Lung (tissue), 12 donors: ENCODE measurements around the gene VPS16. TPM values are rescaled to one million over a fixed set of nuclear protein-coding genes. Genes with fewer than 3 reads are reported as not detected.

Source experiments
- ATAC-seq: fragments of 200-7000 bp; cut with Tn5 transposase; one replicate; pipeline ENCODE4 v1.9.1; 2020; ENCODE audit warnings: moderate number of reproducible peaks; ENCODE audit not compliant: insufficient read depth, low FRiP score
- DNase-seq, 3 donors: peaks; one replicate each; pipeline ENCODE4 v3.0.0-alpha.2; 2013 to 2017
- H3K27ac ChIP-seq, 2 donors: one replicate each; pipeline ENCODE4 v1.5.1; 2013; ENCODE audit warnings: mild to moderate bottlenecking in 2 of 2, moderate library complexity in 2 of 2, control low read depth in 1 of 2, inconsistent platforms in 1 of 2, low read depth in 1 of 2, low read length in 1 of 2
- H3K27me3 ChIP-seq, 3 donors: one replicate each; pipeline ENCODE4 v1.5.1; 2013; ENCODE audit warnings: low read length in 2 of 3; ENCODE audit not compliant: control insufficient read depth in 3 of 3, insufficient read depth in 3 of 3
- H3K36me3 ChIP-seq, 4 donors: one replicate each; pipeline ENCODE4 v1.5.1; 2013; ENCODE audit warnings: low read length in 4 of 4, mild to moderate bottlenecking in 1 of 4, moderate library complexity in 1 of 4; ENCODE audit not compliant: control insufficient read depth in 4 of 4, insufficient read depth in 4 of 4
- H3K4me1 ChIP-seq, 5 donors: one replicate each; pipeline ENCODE4 v1.5.1; 2013; ENCODE audit warnings: low read length in 5 of 5, mild to moderate bottlenecking in 2 of 5, moderate library complexity in 1 of 5; ENCODE audit not compliant: control insufficient read depth in 5 of 5, insufficient read depth in 5 of 5
- H3K4me3 ChIP-seq: one replicate; pipeline ENCODE4 v1.5.1; 2013; ENCODE audit warnings: mild to moderate bottlenecking, control low read depth, moderate library complexity
- H3K9ac ChIP-seq, 2 donors: one replicate each; pipeline ENCODE4 v1.5.1; 2013; ENCODE audit warnings: low read length in 2 of 2, control low read depth in 1 of 2; ENCODE audit not compliant: insufficient read depth in 1 of 2
- H3K9me3 ChIP-seq, 4 donors: one replicate each; pipeline ENCODE4 v1.5.1; 2013; ENCODE audit warnings: low read length in 3 of 4, mild to moderate bottlenecking in 1 of 4, moderate library complexity in 1 of 4; ENCODE audit not compliant: control insufficient read depth in 4 of 4, insufficient read depth in 3 of 4
- CTCF ChIP-seq: IDR thresholded peaks from 2 replicates; pipeline ENCODE4 v1.5.1; 2012; ENCODE audit warnings: mild to moderate bottlenecking; ENCODE audit errors: control extremely low read depth, extremely low read depth
- WGBS, 2 donors: extraction: QIAGEN DNeasy Blood & Tissue Kit; methylation state at CpG; one replicate each; pipeline ENCODE4 v1.1.7; 2013; 5-methylcytosine and 5-hydroxymethylcytosine counted together
- polyA plus RNA-seq, 2 donors: library from polyadenylated mRNA; stranded (reverse); fragments of 200-250 nt; gene quantifications; one replicate each; pipeline ENCODE4 v1.2.1, GENCODE V29; 2013
- total RNA-seq, 2 donors: library from RNA; depleted of rRNA in 1 of 2; stranded (reverse); fragments of >200 nt in 1 of 2; gene quantifications; one replicate each; pipeline ENCODE4 v1.2.1, GENCODE V29; 2014 to 2021
- donor health status: control.
- donor health status: control.
- donor health status: Bipolar disorder and iron deficiency.
- donor health status: healthy.
- donor health status: DM: yes; HTN: yes; CAD: no.

VPS16 gene
- total and polyA plus RNA-seq, 4 donors = 26.1 to 53.4 (median 42.5) TPM

DNA sequence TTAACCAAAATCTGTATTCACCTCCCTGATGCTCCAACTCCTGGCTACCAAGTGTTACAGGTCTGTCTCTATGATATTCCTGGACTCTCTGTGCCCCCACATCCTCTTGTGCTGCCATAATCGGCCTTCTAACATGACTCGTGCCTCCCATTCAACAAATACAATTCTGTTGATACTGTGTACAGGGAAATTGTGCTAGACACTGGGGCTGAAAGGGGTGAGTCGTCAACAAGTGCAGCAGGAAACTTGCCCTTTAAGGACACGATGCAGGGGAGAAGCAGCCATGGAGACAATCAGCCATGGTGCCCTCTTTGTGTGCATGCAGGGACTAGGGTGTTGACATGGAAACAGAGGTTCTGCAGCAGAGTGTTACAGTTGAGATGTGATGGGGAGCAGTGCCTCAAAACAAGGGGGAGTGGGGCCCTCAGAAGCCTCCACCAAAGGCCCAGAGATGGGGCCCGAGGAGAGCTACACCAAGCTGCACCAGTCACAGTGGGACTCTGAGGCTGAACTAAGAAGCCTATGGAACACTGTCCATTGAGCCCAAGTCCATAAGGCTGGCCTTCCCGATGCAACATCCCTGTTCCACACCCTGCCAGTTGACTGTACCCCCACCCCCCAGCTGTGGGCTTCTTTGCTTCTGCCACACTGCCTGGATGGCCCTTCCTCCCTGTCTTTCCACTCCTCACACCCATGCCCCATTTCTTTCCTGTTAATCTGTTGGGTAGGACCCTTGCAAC lies 3.2 kb upstream of the VPS16 start:
- peaks cover 0 to 10% (median 6%) of the 10 kb centered on the region in 4 donors for H3K36me3 ChIP-seq
- ATAC-seq (no peak), DNase-seq (no peak)
- no peak overlapping the region for H3K27ac ChIP-seq
- 86 to 88% methylated on average over 6 of the region's 6 CpGs for WGBS, 2 donors
- H3K9me3 ChIP-seq = no peaks in the 10 kb centered on the region
- peaks cover 2 to 16% (median 6%) of the 10 kb centered on the region in 5 donors for H3K4me1 ChIP-seq
- TF ChIP-seq CTCF = no peak
- no peaks in the 10 kb centered on the region for H3K27me3 ChIP-seq
- no peak overlapping the region for H3K9ac ChIP-seq
- no peak overlapping the region for H3K4me3 ChIP-seq

DNA sequence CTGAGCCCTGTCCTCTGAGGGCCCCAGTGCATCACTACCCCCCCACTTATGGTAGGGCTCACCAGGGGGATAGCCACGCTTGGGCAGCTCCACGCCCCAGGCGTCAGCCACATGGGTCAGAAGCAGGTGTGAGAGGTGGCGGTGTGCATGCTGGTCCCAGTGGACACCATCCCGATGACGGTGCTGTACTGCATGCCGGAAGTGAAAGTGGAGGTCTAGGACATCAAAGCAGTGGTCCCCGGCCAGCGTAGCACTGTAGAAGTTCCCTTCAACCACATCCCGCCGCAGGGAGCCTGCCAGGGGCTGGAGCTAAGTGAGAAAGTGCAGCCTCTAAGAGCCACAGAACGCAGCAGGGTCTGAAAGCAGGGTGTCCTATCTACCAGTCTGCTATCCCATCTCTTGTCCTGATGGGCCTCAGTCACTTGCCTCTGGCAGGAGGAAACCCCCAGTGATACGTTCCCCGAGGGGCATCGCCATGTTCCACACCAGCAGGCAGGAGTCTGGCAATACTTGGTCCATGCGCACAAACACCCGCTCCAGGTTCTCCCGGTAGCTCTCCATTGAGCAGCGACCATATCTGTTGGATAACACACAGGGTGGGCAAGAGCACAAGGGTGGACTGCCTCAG lies 2.3 kb upstream of the VPS16 start:
- 97 to 98% methylated on average over 19 of the region's 19 CpGs for WGBS, 2 donors
- peaks cover 2 to 16% (median 6%) of the 10 kb centered on the region in 5 donors for H3K4me1 ChIP-seq
- H3K4me3 ChIP-seq = no peak overlapping the region
- H3K9me3 ChIP-seq = no peaks in the 10 kb centered on the region
- H3K27ac ChIP-seq = no peak overlapping the region
- H3K9ac ChIP-seq = no peak overlapping the region
- ATAC-seq = no peak
- no peaks in the 10 kb centered on the region for H3K27me3 ChIP-seq
- peaks cover 0 to 10% (median 6%) of the 10 kb centered on the region in 4 donors for H3K36me3 ChIP-seq
- DNase-seq = no peak
- no peak for TF ChIP-seq CTCF

DNA sequence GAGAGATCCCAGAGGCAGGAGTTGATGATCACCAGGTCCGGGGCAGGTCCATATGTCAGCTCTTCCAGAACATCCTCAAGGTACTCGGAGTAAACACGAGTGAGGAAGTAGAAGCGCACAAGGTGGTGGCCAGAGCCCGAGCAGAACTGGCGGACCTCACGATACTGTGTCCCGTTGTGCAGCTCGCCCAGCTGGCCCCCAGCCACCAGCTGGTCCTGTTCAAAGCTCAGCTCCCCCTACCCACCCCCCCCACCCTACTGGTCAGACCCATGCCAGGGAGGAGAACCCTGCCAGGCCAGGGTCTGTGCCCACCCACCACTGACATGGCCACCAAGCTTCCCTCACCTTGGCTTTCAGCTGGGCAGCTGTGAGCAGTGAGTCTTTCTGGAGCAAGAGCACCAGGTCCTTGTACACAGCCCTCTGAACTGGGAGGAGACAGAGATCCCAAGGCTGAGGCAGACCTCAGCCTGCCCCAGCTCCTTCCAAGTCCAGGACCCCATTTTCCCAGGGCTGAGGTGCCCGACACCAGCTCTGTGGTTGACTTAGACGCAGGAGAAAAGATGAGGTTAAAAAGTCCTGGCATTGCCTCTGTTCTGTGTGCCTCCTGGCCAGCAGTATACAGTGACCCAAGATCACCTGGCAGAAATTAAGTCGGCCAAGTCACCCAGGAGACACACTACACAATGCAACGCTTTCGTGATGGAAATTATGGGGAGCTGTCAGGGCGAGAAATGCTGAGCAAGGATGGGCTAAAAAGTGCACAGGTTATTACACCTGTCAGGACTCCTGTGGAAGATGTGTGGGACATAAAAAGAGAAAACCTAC lies 1.5 kb upstream of the VPS16 start:
- H3K4me1 ChIP-seq = peaks cover 2 to 16% (median 6%) of the 10 kb centered on the region in 5 donors
- peaks cover 0 to 12% (median 7%) of the 10 kb centered on the region in 4 donors for H3K36me3 ChIP-seq
- DNase-seq (no peak), ATAC-seq (no peak)
- no peak overlapping the region for H3K4me3 ChIP-seq
- TF ChIP-seq CTCF = no peak
- H3K27me3 ChIP-seq = no peaks in the 10 kb centered on the region
- no peak overlapping the region for H3K9ac ChIP-seq
- no peaks in the 10 kb centered on the region for H3K9me3 ChIP-seq
- H3K27ac ChIP-seq = no peak overlapping the region
- 96 to 97% methylated on average over 15 of the region's 15 CpGs for WGBS, 2 donors
